ENCODE results near the gene ENTPD8. TPM values are rescaled to one million over a fixed set of nuclear protein-coding genes. Genes with fewer than 3 reads are reported as not detected.
A peak's percentile ranks its signal among the peaks of the same experiment; 100 is the strongest.

Gene ENTPD8
- total RNA-seq, 2 donors from 2014 or later: 108 to 120 TPM

DNA sequence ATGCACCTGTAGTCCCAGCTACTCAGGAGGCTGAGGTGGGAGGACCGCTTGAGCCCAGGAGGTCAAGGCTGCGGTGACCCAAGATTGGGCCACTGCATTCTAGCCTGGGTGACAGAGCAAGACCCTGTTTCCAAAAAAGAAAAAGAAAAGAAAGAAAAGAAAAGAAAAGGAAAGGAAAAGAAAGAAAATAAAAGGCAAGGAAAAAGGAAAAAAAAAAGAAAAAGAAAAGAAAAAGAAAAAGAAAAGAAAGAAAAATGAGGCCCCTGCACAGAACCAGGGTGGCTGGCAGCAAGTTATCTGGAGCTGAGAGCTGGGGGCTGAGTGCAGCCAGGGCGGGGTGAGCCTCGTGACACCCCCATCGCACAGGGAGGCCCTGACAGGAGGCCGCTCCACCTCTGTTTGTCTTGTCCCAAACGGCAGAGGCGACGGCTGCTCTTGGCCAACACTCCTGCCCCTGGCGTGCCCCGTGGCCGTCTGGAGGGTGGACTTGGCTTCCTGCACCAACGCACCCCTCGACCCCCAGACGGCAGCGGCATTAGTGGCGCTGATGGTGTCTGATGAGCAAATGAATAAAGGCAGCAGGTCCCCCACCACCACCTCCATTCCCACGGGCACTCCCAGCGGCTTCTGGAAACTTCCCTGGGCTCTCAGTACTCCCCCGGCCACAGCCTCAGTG, 34.9 kb downstream of the ENTPD8 start:
- peak; percentile 56 for ATAC-seq
- intact Hi-C loops (cut with DNase I, micrococcal nuclease): loop anchor here (10.0 kb wide), 2 partner anchors 91 to 111 kb away; no protein-coding TSS in a partner anchor
- DNase-seq: peak; percentile 50 to 61

DNA sequence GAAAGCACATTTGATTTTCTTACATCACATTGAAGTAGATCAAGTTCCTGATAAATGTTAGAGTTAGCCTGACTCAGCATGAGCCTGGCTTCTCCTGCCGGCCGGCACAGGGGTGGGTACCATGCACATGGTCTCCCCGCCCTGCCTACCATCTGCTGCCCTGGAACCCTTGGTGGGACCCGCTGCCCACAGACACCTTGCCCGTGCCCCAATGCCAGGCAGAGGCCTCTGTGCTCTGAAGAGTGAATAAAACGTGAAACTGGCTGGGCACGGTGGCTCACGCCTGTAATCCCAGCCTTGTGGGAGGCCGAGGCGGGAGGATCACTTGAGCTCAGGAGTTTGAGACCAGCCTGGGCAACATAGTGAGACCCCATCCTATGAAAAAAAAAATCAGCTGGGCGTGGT, 35.5 kb downstream of the ENTPD8 start:
- no peak for DNase-seq
- no peak for ATAC-seq
- intact Hi-C loops (cut with DNase I, micrococcal nuclease): loop anchor here (10.0 kb wide), 2 partner anchors 91 to 111 kb away; no protein-coding TSS in a partner anchor

GRCh38 chr9:137404961-137405567, 36.1 kb downstream of the ENTPD8 start:
- ATAC-seq: no peak
- intact Hi-C loops (cut with DNase I, micrococcal nuclease): loop anchor here (10.0 kb wide), 2 partner anchors 90 to 110 kb away; no protein-coding TSS in a partner anchor

DNA sequence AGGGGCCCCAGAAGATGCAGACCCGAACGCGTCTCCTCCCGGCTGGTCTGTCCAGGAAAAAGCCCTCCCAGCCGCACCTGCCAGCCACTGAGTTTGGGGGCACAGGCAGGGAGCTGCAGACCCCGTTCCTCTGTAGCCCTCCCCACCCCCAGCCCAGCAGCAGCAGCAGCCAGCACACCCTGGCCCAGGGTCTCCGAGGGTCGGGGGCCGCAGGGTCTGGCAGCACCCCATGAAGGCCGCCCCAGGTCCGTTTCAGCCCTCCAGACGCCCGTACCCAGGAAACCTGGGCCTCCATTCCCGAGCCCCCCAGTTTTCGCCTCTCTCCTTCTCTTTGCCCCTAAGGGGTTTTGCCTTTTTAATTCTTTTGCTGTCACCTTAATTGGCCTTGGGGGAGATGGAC, 37.9 kb downstream of the ENTPD8 start:
- DNase-seq: no peak
- no peak for ATAC-seq
- intact Hi-C loops (cut with DNase I, micrococcal nuclease): loop anchor here (10.0 kb wide), 2 partner anchors 88 to 108 kb away; no protein-coding TSS in a partner anchor

More at GRCh38 chr9:137404961-137405567, 36.1 kb downstream of the ENTPD8 start:
- no peak for DNase-seq

DNA sequence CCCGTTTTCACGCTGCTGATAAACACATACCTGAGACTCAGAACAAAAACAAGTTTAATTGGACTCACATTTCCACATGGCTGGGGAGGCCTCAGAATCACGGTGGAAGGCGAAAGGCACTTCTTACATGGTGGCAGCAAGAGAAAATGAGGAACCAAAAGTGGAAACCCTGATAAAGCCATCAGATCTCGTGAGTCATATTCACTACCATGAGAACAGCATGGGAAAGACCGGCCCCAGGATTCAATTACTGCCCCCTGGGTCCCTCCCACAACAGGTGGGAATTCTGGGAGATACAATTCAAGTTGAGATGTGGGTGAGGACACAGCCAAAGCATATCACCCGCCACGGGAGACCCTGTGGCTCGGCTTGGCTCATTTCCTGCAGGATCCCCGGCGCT, 38.4 kb downstream of the ENTPD8 start:
- ATAC-seq: no peak
- no peak for DNase-seq
- intact Hi-C loops (cut with DNase I, micrococcal nuclease): loop anchor here (10.0 kb wide), 2 partner anchors 88 to 108 kb away; no protein-coding TSS in a partner anchor

DNA sequence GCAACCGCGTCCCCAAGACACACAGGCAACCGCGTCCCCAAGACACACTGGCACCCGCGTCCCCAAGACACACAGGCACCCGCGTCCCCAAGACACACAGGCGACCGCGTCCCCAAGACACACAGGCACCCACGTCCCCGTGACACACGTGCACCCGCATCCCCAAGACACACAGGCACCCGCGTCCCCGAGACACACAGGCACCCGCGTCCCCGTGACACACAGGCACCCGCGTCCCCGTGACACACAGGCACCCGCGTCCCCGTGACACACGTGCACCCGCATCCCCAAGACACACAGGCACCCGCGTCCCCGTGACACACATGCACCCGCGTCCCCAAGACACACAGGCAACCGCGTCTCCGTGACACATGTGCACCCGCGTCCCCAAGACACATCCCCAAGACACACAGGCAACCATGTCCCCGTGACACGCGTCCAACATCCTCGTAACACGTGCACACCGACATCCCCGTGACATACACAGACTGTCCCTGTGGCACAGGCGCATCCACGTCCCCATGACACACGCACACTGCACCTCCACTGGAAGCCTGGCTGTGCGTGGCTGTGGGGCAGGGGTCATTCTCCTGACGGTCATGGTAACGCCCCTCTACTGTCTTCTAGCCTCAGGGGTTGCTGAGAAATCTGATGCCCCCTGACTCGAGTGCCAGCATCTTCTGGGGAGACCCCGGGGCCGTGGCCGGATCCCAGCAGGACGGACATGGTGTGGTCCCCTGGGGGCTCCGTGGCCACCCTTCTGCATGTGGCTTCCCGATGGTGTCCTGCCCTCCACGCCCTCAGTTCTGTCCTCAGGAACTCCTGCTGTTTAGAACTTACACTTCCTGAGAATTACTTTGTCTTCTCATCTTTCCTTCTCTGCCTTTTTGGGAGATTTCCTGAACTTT, 42.3 kb downstream of the ENTPD8 start:
- ATAC-seq (no peak), DNase-seq (no peak)
- intact Hi-C loops (cut with DNase I, micrococcal nuclease): no loop called here

DNA sequence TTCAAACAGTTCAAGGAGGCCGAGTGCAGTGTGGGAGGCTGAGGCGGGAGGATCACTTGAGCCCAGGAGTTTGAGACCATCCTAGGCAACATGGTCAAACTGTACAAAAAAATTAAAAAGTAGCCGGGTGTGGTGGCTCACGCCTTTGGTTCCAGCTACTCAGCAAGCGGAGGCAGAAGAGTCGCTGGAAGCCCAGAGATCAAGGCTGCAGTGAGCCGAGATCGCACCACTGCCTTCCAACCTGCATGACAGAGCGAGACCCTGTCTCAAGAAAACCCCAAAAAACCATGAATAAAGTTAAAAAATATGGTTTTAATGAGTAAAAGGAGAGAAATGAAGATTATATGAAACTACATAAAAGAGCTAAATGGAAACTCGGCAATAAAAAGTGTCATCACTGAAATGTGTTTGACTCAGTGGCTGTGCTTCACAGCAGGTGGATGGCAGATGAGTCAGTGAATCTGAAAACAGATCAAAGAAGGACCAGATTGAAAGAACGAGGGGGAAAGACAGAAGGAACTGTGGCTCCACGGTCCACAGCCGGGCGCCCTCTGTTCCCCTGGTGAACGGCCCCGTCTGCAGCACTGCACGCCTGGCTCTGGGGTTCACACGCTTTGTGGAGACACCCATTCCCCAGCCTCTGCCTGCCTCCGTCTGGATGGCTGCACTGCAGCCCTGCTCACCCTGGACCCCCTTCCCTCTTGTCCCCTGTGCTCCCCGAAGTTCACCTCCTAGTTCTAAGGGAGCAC, 43.3 kb downstream of the ENTPD8 start:
- intact Hi-C loops (cut with DNase I, micrococcal nuclease): no loop called here
- ATAC-seq (no peak), DNase-seq (no peak)

DNA sequence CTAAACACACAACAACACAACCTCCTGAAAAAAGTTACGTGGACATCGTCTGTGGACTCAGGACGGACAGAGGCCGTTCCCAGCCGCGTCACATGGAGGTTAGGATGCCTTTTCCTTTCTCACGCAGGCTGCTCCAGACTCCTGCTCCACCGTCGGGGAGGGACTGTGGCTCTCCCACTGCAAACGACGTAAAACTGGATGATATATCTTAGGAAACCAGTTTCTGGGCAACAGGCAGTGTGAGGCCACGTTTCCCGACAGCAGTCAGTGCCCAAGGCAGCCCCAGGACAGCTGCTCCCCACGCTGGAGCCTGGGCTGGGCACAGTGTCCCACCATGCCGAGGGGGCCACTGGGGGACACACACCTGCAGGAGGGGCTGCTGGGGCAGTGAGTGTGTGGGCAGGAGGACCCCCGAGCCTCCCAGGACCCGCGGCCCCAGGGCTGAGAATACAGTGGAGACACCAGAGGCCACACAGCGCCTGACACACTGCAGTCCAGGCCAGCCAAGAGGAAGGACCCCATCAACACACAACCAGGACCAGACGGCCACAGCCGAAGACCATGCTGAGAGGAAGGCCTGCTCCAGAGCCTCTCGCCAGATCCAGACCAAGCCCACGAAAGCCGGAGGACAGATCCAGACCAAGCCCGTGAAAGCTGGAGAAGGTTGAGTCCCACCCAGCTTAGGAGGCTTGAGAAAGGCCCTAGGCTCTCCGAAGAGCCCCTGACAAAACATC, 44.4 kb downstream of the ENTPD8 start:
- DNase-seq (no peak), ATAC-seq (no peak)
- intact Hi-C loops (cut with DNase I, micrococcal nuclease): no loop called here

- DNase-seq (no peak), ATAC-seq (no peak)
- intact Hi-C loops (cut with DNase I, micrococcal nuclease): no loop called here
Measured at GRCh38 chr9:137396227-137396626, 44.9 kb downstream of the ENTPD8 start.

DNA sequence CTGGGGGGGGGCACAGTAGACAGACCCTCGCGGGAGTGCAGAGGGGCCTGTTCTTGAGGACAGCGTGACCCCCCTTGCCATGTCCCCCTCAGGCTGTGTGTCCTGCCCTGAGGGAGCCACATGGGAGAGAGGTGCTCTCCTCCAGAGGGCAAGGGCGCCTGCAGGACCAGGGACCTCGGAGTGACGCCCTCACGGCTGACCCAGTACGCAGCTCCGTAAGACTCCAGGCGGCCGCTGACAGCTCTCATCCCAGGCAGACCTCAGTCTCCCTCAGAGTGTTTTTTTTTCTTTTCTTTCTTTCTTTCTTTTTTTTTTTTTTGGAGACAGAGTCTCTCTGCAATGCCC, 45.5 kb downstream of the ENTPD8 start:
- no peak for ATAC-seq
- DNase-seq: no peak
- intact Hi-C loops (cut with DNase I, micrococcal nuclease): no loop called here

DNA sequence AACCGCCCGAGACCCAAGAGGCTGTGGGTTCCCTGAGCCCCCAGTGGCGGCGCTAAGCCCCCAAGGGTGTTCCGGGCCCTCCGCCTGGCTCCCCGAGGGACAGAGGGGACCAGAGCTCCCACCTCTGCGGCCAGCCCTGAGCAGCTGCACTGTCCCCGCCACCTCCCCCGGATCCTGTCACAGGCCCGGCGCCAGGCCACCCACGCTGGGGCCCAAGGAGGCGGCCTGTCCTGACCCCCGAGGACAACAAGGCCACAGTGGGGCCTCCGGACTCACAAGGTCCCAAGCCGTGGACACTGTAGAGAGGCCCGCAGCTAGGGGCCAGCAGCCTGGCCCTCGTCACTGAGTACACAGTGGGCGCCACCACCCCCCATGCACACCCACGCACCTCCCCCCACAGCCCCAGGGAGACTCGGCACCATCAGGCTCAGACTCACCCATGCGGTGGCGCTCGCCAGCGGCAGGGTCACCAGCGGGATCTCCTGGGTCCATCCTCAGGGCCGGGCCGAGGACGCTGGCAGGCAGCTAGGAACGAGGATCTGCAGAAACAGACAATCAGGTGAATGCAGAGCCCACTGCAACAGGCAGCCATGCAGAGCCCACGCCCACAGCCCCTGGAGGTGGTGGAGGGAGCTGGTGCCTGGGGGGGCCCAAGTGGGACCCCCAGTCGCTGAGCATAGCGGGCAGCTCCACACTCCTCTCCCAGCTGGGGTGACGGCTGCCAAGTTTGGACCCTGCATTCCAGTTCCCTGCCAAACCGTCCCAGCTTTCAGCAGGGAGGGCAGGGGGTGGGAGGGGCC, 46.1 kb downstream of the ENTPD8 start:
- intact Hi-C loops (cut with DNase I, micrococcal nuclease): no loop called here
- no peak for ATAC-seq
- DNase-seq: no peak

- ATAC-seq (no peak), DNase-seq (no peak)
- intact Hi-C loops (cut with DNase I, micrococcal nuclease): no loop called here
Measured at GRCh38 chr9:137393176-137394150, 47.7 kb downstream of the ENTPD8 start.

DNA sequence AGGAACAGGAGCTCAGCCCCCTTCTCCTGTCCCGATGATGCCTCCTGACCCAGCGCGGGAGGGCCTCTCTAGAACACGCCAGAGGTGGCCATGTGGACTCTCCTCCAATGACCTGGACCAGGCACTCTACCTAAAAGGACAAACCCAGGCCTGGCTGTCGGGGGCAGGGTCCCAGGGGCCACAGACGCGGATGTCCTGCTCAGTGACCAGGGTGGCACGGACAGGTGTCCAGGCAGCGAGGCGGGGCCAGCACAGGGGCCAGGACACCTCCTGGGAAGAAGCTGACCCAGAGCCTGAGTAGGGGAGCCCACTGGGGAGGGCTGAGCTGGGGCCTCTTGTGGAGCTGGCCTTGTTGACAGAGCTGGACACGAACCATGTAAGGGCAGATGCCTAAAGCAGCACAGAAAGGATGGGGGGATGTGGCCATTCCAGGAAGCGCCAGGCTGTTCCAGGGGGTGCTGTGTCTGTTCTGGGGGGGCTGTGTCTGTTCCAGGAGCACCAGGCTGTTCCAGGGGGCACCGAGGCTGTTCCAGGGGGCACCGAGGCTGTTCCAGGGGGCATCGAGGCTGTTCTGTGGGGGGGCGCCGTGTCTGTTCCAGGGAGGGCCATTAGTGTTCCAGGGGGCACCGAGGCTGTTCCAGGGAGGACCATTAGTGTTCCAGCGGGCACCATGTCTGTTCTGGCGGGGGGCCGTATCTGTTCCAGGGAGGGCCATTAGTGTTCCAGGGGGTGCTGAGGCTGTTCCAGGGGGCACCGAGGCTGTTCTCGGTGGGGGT, 48.7 kb downstream of the ENTPD8 start:
- DNase-seq (no peak), ATAC-seq (no peak)
- intact Hi-C loops (cut with DNase I, micrococcal nuclease): no loop called here

DNA sequence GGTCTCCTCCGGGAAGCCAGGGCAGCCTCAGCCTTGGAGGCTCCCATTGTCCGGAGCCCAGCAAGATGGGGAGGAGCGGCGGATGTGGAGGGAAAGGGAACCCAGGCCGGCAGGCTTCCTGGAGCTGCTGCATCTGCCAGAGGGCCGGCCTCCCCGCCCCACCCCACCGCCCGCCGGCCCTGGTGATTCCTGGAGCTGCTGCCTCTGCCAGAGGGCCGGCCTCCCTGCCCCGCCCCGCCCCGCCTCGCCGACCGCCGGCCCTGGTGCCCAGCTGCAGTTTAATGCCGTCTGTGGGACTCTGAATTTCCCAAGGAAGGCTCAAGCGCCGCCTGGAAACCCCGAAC, 49.8 kb downstream of the ENTPD8 start:
- peak; percentile 88 for ATAC-seq
- peak; percentile 83 to 85 for DNase-seq
- intact Hi-C loops (cut with DNase I, micrococcal nuclease): no loop called here

DNA sequence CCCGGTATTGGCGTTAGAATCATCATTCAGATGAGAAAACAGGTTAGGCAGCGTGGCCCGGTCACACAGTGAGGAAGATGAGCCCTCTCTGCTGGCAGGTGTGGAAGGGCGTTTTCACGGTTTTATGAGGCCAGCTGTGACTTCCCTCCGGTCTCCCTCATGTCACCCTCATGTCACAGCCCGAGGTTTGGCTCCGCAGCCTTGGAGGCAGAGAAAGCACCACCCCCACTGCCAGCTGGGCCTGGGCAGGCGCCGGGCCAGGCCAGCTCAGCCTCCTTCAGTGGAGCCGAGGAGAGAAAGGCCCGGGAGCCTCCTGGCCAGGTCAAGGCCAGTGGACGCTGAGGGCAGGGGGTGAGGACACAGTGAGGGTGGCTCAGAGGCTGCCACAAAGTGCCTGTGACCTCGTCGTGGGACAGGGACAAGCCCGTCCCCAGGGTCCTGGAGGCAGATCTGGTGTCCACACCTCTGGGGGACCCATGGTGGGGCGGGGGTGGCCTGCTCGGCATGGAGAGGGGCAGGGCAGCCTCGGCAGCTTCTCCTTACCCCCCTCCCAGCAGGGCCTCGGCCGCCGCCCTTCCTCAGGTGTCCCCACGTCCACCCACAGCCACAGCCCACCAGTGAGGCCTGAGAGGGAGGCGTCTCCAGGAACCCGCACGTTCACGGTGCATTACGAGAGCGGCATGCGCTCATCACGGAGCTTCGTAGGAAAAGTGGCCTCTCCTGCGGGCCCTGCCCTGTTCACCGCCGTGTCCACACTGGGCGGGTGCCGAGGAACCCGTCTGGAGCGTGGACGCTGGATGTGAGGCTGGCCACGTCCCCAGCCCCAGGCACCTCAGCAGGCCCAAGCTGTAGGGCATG, 50.4 kb downstream of the ENTPD8 start:
- intact Hi-C loops (cut with DNase I, micrococcal nuclease): no loop called here
- ATAC-seq (peak; percentile 73), DNase-seq (peak; percentile 72 to 78)

All from left colon (tissue), 2 donors.